ENCODE measurements around the gene PTPRD. TPM values are rescaled to one million over a fixed set of nuclear protein-coding genes. Genes with fewer than 3 reads are reported as not detected.

The PTPRD gene
- total and polyA plus RNA-seq, 2 of the 4 experiments (the other 2 are of a cell fraction), result 0.07 to 0.18 TPM

DNA sequence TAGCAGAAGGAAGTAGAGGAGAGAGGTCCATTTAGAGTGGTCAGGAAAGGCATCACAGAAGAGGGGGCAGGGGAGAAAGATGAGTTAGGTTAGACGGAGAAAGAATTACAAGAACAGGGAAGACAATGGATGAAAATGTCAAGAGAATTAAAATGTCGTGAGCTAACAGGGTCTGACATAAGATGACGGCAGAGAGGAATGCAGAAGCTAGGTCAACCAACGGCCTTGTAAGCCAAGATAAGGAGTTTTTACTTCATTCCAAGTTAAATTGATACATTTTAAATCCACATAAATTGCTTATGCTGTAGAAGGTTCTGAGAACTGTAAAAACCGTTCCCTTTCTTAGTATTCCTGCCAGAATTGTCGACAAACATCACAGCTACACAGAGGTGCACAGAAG lies 1916.3 kb downstream of the PTPRD start:
- DNase-seq, result no peak
- Histone ChIP-seq H3K18ac (ENCODE audit: low read depth, low read length) (no peak overlapping the region), H2BK20ac (ENCODE audit: low read depth, low read length) (no peak overlapping the region), H3K9me1 (ENCODE audit: insufficient read depth, low read length) (no peaks in the 10 kb centered on the region), H2BK5ac (ENCODE audit: low read depth, low read length, poor library complexity, severe bottlenecking) (no peak overlapping the region), H4K91ac (ENCODE audit: insufficient read depth, low read depth, low read length) (no peak overlapping the region), H4K20me1 (ENCODE audit: insufficient read depth, low read length) (no peaks in the 10 kb centered on the region), H3K36me3 (ENCODE audit: control insufficient read depth, insufficient read depth, low read length) (no peaks in the 10 kb centered on the region), H2BK120ac (ENCODE audit: low read depth, low read length) (no peak overlapping the region), H3K14ac (replicated peaks; ENCODE audit: low read depth, low read length) (no peak overlapping the region), H3K56ac (ENCODE audit: extremely low read depth, insufficient read depth, low read length) (no peak overlapping the region), H4K5ac (ENCODE audit: low read depth, low read length) (no peak overlapping the region), H3K4me1 (ENCODE audit: control insufficient read depth, insufficient read depth, low read length) (no peaks in the 10 kb centered on the region), H2AK5ac (ENCODE audit: low read depth, low read length) (no peak overlapping the region), H4K8ac (ENCODE audit: low read depth in 2 of 2, low read length in 2 of 2) (no peak overlapping the region), H3K9me3 (ENCODE audit: control insufficient read depth, insufficient read depth, low read length) (no peaks in the 10 kb centered on the region), H3K27ac (ENCODE audit: insufficient read depth, low read length) (no peak overlapping the region), H2BK15ac (ENCODE audit: low read depth, low read length) (no peak overlapping the region), H3K9ac (ENCODE audit: low read depth, low read length) (no peak overlapping the region), H3K4ac (ENCODE audit: low read depth, low read length) (no peak overlapping the region), H3K23ac (ENCODE audit: low read depth, low read length) (no peak overlapping the region), H3K4me2 (ENCODE audit: low read depth, low read length) (no peak overlapping the region), H3K4me3 (ENCODE audit: insufficient read depth, low read depth, low read length) (no peak overlapping the region), H3K79me1 (ENCODE audit: low read depth in 1 of 2, low read length in 2 of 2) (no peaks in the 10 kb centered on the region), H2AK9ac (replicated peaks; ENCODE audit: low read depth, low read length, poor library complexity) (no peak overlapping the region), H2AFZ (replicated peaks; ENCODE audit: low read length, poor library complexity) (no peak overlapping the region), H3K27me3 (ENCODE audit: control insufficient read depth, insufficient read depth, low read length) (no peaks in the 10 kb centered on the region)
- intact Hi-C loops (cut with micrococcal nuclease), result loop anchor here (10.0 kb wide), 1 partner anchor 322 kb away; no protein-coding TSS in a partner anchor
- 50% methylated on average over 1 of the region's 6 CpGs; no CpG with 5 or more reads in 1 of the 2 experiments for whole genome bisulfite sequencing, 2 experiments (ENCODE audit: extremely low coverage in 2 of 2, insufficient read length in 1 of 2)
- ATAC-seq (ENCODE audit: low read depth), result no peak
- ChIA-PET CTCF (no interaction called here), POLR2A (ENCODE audit: unreplicated experiment) (no interaction called here)
- in situ Hi-C loops (cut with MboI; ENCODE audit: low sequenced_read_pairs), result no loop called here
- BruUV-seq (replicated peaks), result no TSS peak
- dilution Hi-C loops (cut with HindIII; ENCODE audit: low sequenced_read_pairs, unreplicated experiment), result no loop called here
- no peak for TF ChIP-seq CHD1 (IDR thresholded peaks at IDR 0.05; ENCODE audit: low read depth, low read length)
